Measurements from ENCODE around the gene TP63. TPM values are rescaled to one million over a fixed set of nuclear protein-coding genes. Genes with fewer than 3 reads are reported as not detected.

The TP63 gene
- total and polyA plus RNA-seq, 2 donors (not counting 3 experiments of a cell fraction or from before 2014, with no cell fraction given) = not detected

DNA sequence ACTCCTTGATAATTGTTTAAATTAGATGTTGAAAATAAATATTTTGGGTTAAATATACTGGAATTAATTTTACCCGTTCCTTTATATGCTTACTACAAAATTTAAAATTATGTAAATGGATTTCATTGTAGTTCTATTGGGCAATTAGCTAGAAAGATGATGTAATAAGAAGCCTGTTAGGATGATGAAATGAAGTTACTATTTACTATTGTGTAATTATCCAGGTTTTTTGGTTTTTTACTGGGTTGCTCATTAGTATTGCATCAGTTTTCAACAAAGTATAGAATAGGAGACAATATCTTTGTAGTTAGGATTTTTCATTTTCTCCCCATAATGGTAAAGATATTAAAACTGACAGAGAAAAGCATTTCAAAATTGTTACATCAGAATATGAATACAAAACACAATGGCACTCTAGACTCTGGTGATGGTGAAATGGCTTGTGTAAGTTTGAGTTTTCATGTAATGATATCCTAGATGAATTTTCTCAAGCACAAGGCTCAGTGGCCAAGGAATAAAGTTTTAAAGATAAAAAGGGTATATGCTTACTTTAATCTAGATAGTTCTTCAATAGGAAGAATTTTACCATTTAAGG lies 267.5 kb downstream of the TP63 start:
- no peak for FAIRE-seq
- dilution Hi-C loops (cut with MboI; ENCODE audit: extremely low pct_ligation_motif_present, low sequenced_read_pairs) = no loop called here
- intact Hi-C loops (cut with micrococcal nuclease) = no loop called here

DNA sequence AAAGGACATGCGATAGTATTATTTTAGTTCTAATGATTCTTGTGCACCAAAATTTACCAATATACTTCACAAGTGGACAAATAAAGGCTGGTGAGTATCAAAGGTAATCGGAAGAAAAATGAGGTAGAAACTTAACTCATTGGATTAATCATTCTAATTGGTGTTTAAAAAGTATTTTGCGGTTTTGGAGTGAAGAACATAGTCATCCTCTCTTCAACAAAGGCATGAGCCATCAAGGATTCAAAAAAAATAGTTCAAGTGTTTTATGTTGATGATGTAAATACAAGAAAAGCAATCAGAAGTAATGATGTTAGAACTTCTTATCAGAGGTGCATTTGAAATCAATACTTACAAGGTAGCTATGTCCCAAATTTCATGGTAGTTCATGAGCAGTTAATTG lies 268.0 kb downstream of the TP63 start:
- no peaks in the 10 kb centered on the region for H4K20me1 ChIP-seq (replicated peaks; ENCODE audit: control insufficient read depth, extremely low read depth, insufficient read depth, low read length)
- CTCF ChIA-PET = no interaction called here
- H3K79me2 ChIP-seq (ENCODE audit: control insufficient read depth, insufficient read depth, low read length) = no peaks in the 10 kb centered on the region
- no peak overlapping the region for H3K4me3 ChIP-seq (replicated peaks in 1 of 3; ENCODE audit: insufficient read depth in 1 of 3, low read depth in 1 of 3, low read length in 3 of 3)
- no peak overlapping the region for H2AFZ ChIP-seq (ENCODE audit: low read depth, low read length)
- intact Hi-C loops (cut with micrococcal nuclease) = no loop called here
- H3K27ac ChIP-seq (ENCODE audit: insufficient read depth, low read depth, low read length) = no peak overlapping the region
- peaks cover 10% of the 10 kb centered on the region for H3K4me1 ChIP-seq (ENCODE audit: control insufficient read depth, extremely low read depth, insufficient read depth, low read length)
- TF ChIP-seq GATA2 (IDR thresholded peaks at IDR 0.05; ENCODE audit: insufficient read depth, insufficient read length, low read depth, low read length) (no peak), FOS (IDR thresholded peaks at IDR 0.05; ENCODE audit: borderline replicate concordance, insufficient read depth, low read length) (no peak), POLR2A (IDR thresholded peaks at IDR 0.05; ENCODE audit: low read depth, low read length) (no peak), JUN (IDR thresholded peaks at IDR 0.05; ENCODE audit: borderline replicate concordance, insufficient read depth, insufficient read length, low read depth) (no peak), EZH2 (IDR thresholded peaks at IDR 0.05; ENCODE audit: borderline replicate concordance, low read depth, low read length, severe bottlenecking) (no peak), POLR2AphosphoS5 (IDR thresholded peaks at IDR 0.05; ENCODE audit: insufficient read depth, low read depth, low read length) (no peak), MYC (IDR thresholded peaks at IDR 0.05; ENCODE audit: low read depth, low read length) (no peak)
- TF ChIP-seq, protein P1, sequence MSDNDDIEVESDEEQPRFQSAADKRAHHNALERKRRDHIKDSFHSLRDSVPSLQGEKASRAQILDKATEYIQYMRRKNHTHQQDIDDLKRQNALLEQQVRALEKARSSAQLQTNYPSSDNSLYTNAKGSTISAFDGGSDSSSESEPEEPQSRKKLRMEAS (IDR thresholded peaks at IDR 0.05; ENCODE audit: insufficient read depth, insufficient read length) = no peak
- TF ChIP-seq, protein P2, sequence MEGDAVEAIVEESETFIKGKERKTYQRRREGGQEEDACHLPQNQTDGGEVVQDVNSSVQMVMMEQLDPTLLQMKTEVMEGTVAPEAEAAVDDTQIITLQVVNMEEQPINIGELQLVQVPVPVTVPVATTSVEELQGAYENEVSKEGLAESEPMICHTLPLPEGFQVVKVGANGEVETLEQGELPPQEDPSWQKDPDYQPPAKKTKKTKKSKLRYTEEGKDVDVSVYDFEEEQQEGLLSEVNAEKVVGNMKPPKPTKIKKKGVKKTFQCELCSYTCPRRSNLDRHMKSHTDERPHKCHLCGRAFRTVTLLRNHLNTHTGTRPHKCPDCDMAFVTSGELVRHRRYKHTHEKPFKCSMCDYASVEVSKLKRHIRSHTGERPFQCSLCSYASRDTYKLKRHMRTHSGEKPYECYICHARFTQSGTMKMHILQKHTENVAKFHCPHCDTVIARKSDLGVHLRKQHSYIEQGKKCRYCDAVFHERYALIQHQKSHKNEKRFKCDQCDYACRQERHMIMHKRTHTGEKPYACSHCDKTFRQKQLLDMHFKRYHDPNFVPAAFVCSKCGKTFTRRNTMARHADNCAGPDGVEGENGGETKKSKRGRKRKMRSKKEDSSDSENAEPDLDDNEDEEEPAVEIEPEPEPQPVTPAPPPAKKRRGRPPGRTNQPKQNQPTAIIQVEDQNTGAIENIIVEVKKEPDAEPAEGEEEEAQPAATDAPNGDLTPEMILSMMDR (IDR thresholded peaks at IDR 0.05; ENCODE audit: extremely low read depth in 1 of 2, insufficient read depth in 1 of 2, low read depth in 1 of 2, low read length in 2 of 2) = no peak
- no peak overlapping the region for H3K9ac ChIP-seq (replicated peaks; ENCODE audit: extremely low read depth, insufficient read depth, low read length)
- no peaks in the 10 kb centered on the region for H3K9me3 ChIP-seq (replicated peaks; ENCODE audit: control insufficient read depth, insufficient read depth, low read length)
- no peaks in the 10 kb centered on the region for H3K36me3 ChIP-seq (ENCODE audit: control insufficient read depth in 2 of 2, extremely low read depth in 1 of 2, insufficient read depth in 2 of 2, low read length in 2 of 2)
- no peak for FAIRE-seq
- no peak overlapping the region for H3K4me2 ChIP-seq (ENCODE audit: insufficient read depth, low read length)
- H3K27me3 ChIP-seq (ENCODE audit: control insufficient read depth in 2 of 2, insufficient read depth in 2 of 2, low read length in 2 of 2) = no peaks in the 10 kb centered on the region
- no peak for DNase-seq (ENCODE audit: low read depth, low spot score)
- H3K9me1 ChIP-seq (replicated peaks; ENCODE audit: control insufficient read depth, extremely low read depth, insufficient read depth, low read length) = no peaks in the 10 kb centered on the region
- dilution Hi-C loops (cut with MboI; ENCODE audit: extremely low pct_ligation_motif_present, low sequenced_read_pairs) = no loop called here
- BruUV-seq (replicated peaks) = no TSS peak
- POLR2A ChIA-PET = no interaction called here

More for the DNA sequence above, 267.5 kb downstream of the TP63 start:
- Histone ChIP-seq H3K9ac (replicated peaks; ENCODE audit: extremely low read depth, insufficient read depth, low read length) (no peak overlapping the region), H3K27ac (ENCODE audit: insufficient read depth, low read depth, low read length) (no peak overlapping the region), H2AFZ (ENCODE audit: low read depth, low read length) (no peak overlapping the region), H3K27me3 (ENCODE audit: control insufficient read depth in 2 of 2, insufficient read depth in 2 of 2, low read length in 2 of 2) (no peaks in the 10 kb centered on the region), H3K4me1 (ENCODE audit: control insufficient read depth, extremely low read depth, insufficient read depth, low read length) (peaks cover 5% of the 10 kb centered on the region), H3K4me3 (replicated peaks in 1 of 3; ENCODE audit: insufficient read depth in 1 of 3, low read depth in 1 of 3, low read length in 3 of 3) (no peak overlapping the region), H3K36me3 (ENCODE audit: control insufficient read depth in 2 of 2, extremely low read depth in 1 of 2, insufficient read depth in 2 of 2, low read length in 2 of 2) (no peaks in the 10 kb centered on the region), H3K79me2 (ENCODE audit: control insufficient read depth, insufficient read depth, low read length) (no peaks in the 10 kb centered on the region), H3K4me2 (ENCODE audit: insufficient read depth, low read length) (no peak overlapping the region), H3K9me3 (replicated peaks; ENCODE audit: control insufficient read depth, insufficient read depth, low read length) (no peaks in the 10 kb centered on the region), H4K20me1 (replicated peaks; ENCODE audit: control insufficient read depth, extremely low read depth, insufficient read depth, low read length) (no peaks in the 10 kb centered on the region), H3K9me1 (replicated peaks; ENCODE audit: control insufficient read depth, extremely low read depth, insufficient read depth, low read length) (no peaks in the 10 kb centered on the region)
- BruUV-seq (replicated peaks) = no TSS peak
- DNase-seq (ENCODE audit: low read depth, low spot score) = no peak
- POLR2A ChIA-PET = no interaction called here
- CTCF ChIA-PET = interaction anchor here (1.0 kb wide), 1 partner anchor 12 kb away, joined by 3 read pairs; no protein-coding TSS in a partner anchor
- no peak for TF ChIP-seq POLR2A (IDR thresholded peaks at IDR 0.05; ENCODE audit: low read depth, low read length)
- TF ChIP-seq, protein P2 (IDR thresholded peaks at IDR 0.05; ENCODE audit: extremely low read depth in 1 of 2, insufficient read depth in 1 of 2, low read depth in 1 of 2, low read length in 2 of 2) = no peak

Measured in endothelial cell of umbilical vein (primary cell).